HCT116 (cell line): ENCODE results near the gene EGF. TPM values are rescaled to one million over a fixed set of nuclear protein-coding genes. Genes with fewer than 3 reads are reported as not detected.

Experiments used
- ATAC-seq: fragments of 200-7000 bp; cut with Tn5 transposase; 2 replicates; pipeline ENCODE4 v1.9.1; 2020; ENCODE audit warnings: mild to moderate bottlenecking, moderate library complexity
- BruUV-seq: library from RNA; stranded (reverse); fragments of 400-500 nt; replicated peaks from 2 replicates; lab custom pipeline; 2021; lab: Mats Ljungman, UMichigan
- CTCF ChIA-PET: fragments of 300-600 bp; sonication (Branson Sonifier 250); formaldehyde crosslinking; loops from one replicate; lab custom pipeline; 2021; ENCODE audit warnings: antibody characterized with exemption; lab: Charles Lee
- POLR2A ChIA-PET: fragments of 300-600, 350-600 bp; sonication (Branson Sonifier 250); formaldehyde crosslinking; loops from one replicate; lab custom pipeline; 2021; ENCODE audit warnings: antibody characterized with exemption; lab: Charles Lee
- RAD21 ChIA-PET, 2 experiments: fragments of 300-600 bp; sonication (Branson Sonifier 250); formaldehyde crosslinking; loops; one replicate each; lab custom pipeline; 2023; ENCODE audit warnings: low total read pairs in 2 of 2; ENCODE audit not compliant: uncharacterized antibody in 2 of 2, unreplicated experiment in 2 of 2, low non-redundant PET in 1 of 2; lab: Charles Lee
- DNase-seq: peaks from one replicate; pipeline ENCODE4 v3.0.0-alpha.2; 2010; ENCODE audit warnings: low read depth, low spot score
- H2AFZ ChIP-seq: fragments of 200-600 bp; shearing (Covaris generic), sonication (generic); 2 replicates; pipeline ENCODE4 v1.6.1; 2017; ENCODE audit warnings: low read depth, mixed run types, mixed read lengths, antibody characterized with exemption, low read length; ENCODE audit not compliant: poor library complexity, severe bottlenecking
- H3K27ac ChIP-seq: 2 replicates; pipeline ENCODE4 v1.5.1; 2012; ENCODE audit warnings: low read depth, low read length
- H3K27me3 ChIP-seq: fragments of 200-600 bp; sonication (generic); 2 replicates; pipeline ENCODE4 v1.6.1; 2016; ENCODE audit warnings: mixed run types, low read length, mixed read lengths; ENCODE audit not compliant: insufficient read depth
- H3K36me3 ChIP-seq, 2 experiments: fragments of 200-500 bp in 1 of 2; fragments of 200-600 bp in 1 of 2; sonication (Bioruptor generic) in 1 of 2; sonication (generic) in 1 of 2; 2 replicates each; pipeline versions ENCODE4 v1.5.1 to v1.6.1; 2014 to 2016; ENCODE audit warnings: low read length in 2 of 2, inconsistent platforms in 1 of 2, mixed read lengths in 1 of 2, mixed run types in 1 of 2; ENCODE audit not compliant: insufficient read depth in 2 of 2, control insufficient read depth in 1 of 2
- H3K4me1 ChIP-seq, 2 experiments: fragments of 200-600 bp in 1 of 2; sonication (generic) in 1 of 2; 2 replicates each; pipeline versions ENCODE4 v1.5.1 to v1.6.1; 2012 to 2017; ENCODE audit warnings: low read length in 2 of 2, inconsistent platforms in 1 of 2, mild to moderate bottlenecking in 1 of 2, mixed read lengths in 1 of 2, mixed run types in 1 of 2, moderate library complexity in 1 of 2; ENCODE audit not compliant: insufficient read depth in 2 of 2, control insufficient read depth in 1 of 2
- H3K4me2 ChIP-seq: fragments of 200-600 bp; sonication (generic); 2 replicates; pipeline ENCODE4 v1.6.1; 2017; ENCODE audit warnings: mixed run types, low read length, mixed read lengths
- H3K4me3 ChIP-seq, 2 experiments: fragments of 200-600 bp in 1 of 2; sonication (generic) in 1 of 2; replicated peaks in 1 of 2; 2 replicates each; pipeline ENCODE4 v1.5.1; 2011 to 2016; ENCODE audit warnings: low read length in 2 of 2, control low read depth in 1 of 2, low read depth in 1 of 2, mild to moderate bottlenecking in 1 of 2, mixed read lengths in 1 of 2, mixed run types in 1 of 2
- H3K79me2 ChIP-seq: fragments of 200-600 bp; sonication (generic); 2 replicates; pipeline ENCODE4 v1.6.1; 2017; ENCODE audit warnings: mild to moderate bottlenecking, mixed run types, low read length, moderate library complexity, mixed read lengths; ENCODE audit not compliant: insufficient read depth
- H3K9ac ChIP-seq: fragments of 200-600 bp; sonication (generic); 2 replicates; pipeline ENCODE4 v1.6.1; 2016; ENCODE audit warnings: low read length, mixed read lengths
- H3K9me2 ChIP-seq: fragments of 200-600 bp; sonication (generic), shearing (Covaris generic); 2 replicates; pipeline ENCODE4 v1.6.1; 2017; ENCODE audit warnings: mixed run types, mild to moderate bottlenecking, moderate library complexity; ENCODE audit not compliant: insufficient read depth
- H3K9me3 ChIP-seq, 2 experiments: fragments of 200-500 bp in 1 of 2; fragments of 200-600 bp in 1 of 2; sonication (Bioruptor generic) in 1 of 2; sonication (generic) in 1 of 2; 2 replicates each; pipeline ENCODE4 v1.6.1; 2014 to 2017; ENCODE audit warnings: low read length in 2 of 2, mixed read lengths in 2 of 2, inconsistent platforms in 1 of 2, low read depth in 1 of 2, mild to moderate bottlenecking in 1 of 2, mixed run types in 1 of 2, moderate library complexity in 1 of 2; ENCODE audit not compliant: control insufficient read depth in 1 of 2, insufficient read depth in 1 of 2
- H4K20me1 ChIP-seq: fragments of 200-600 bp; sonication (generic), shearing (Covaris generic); 2 replicates; pipeline ENCODE4 v1.6.1; 2017; ENCODE audit warnings: mixed run types, mild to moderate bottlenecking, moderate library complexity; ENCODE audit not compliant: insufficient read depth
- CBX3 ChIP-seq: IDR thresholded peaks from 2 replicates; pipeline ENCODE4 v1.6.1; 2012; ENCODE audit warnings: low read depth
- EGR1 ChIP-seq: IDR thresholded peaks from 2 replicates; pipeline ENCODE4 v1.6.1; 2012; ENCODE audit warnings: low read depth
- FOSL1 ChIP-seq: IDR thresholded peaks from 2 replicates; pipeline ENCODE4 v1.6.1; 2012; ENCODE audit warnings: low read depth
- JUND ChIP-seq: IDR thresholded peaks from 2 replicates; pipeline ENCODE4 v1.6.1; 2012
- POLR2A ChIP-seq: IDR thresholded peaks from 2 replicates; pipeline ENCODE4 v1.7.0; 2011; ENCODE audit warnings: borderline replicate concordance; ENCODE audit not compliant: insufficient read depth, insufficient read length; ENCODE audit errors: extremely low read depth
- POLR2AphosphoS5 ChIP-seq: IDR thresholded peaks from 2 replicates; pipeline ENCODE4 v1.6.1; 2011; ENCODE audit warnings: mild to moderate bottlenecking, low read depth, low read length, moderate library complexity
- RAD21 ChIP-seq: IDR thresholded peaks from 2 replicates; pipeline ENCODE4 v1.6.1; 2012; ENCODE audit warnings: low read depth, mild to moderate bottlenecking
- SIN3A ChIP-seq: IDR thresholded peaks from 2 replicates; pipeline ENCODE4 v1.6.1; 2012; ENCODE audit warnings: low read depth
- SP1 ChIP-seq: IDR thresholded peaks from 2 replicates; pipeline ENCODE4 v1.6.1; 2012; ENCODE audit warnings: low read depth
- SRF ChIP-seq: IDR thresholded peaks from 2 replicates; pipeline ENCODE4 v1.6.1; 2012; ENCODE audit warnings: low read depth
- ZNF274 ChIP-seq: fragments of 200-500 bp; sonication (Bioruptor generic); IDR thresholded peaks from 2 replicates; pipeline ENCODE4 v1.6.1; 2014; ENCODE audit warnings: mild to moderate bottlenecking, low read depth, low read length, inconsistent platforms
- intact Hi-C: fragments of 100-400 bp; cut with micrococcal nuclease; formaldehyde crosslinking; loops from 2 replicates; pipeline ENCODE4 v1.10.0; 2022
- total RNA-seq: library from RNA; stranded (reverse); gene quantifications from one replicate; pipeline ENCODE4 v1.2.1, GENCODE V29; 2021; ENCODE audit not compliant: unreplicated experiment
- TF ChIP-seq, protein P1 (sequence below): IDR thresholded peaks from 2 replicates; pipeline ENCODE4 v1.6.1; 2011; ENCODE audit warnings: mild to moderate bottlenecking, low read length, moderate library complexity; ENCODE audit not compliant: insufficient replicate concordance; ENCODE audit errors: extremely low read depth
- TF ChIP-seq, protein P2 (sequence below), 3 experiments: fragments of 200-600 bp in 1 of 3; sonication (generic) in 1 of 3; IDR thresholded peaks in 2 of 3; conservative IDR thresholded peaks in 1 of 3; 2 replicates each; pipeline ENCODE4 v1.5.1; 2012 to 2017; ENCODE audit warnings: low read depth in 2 of 3, low read length in 2 of 3, antibody characterized with exemption in 1 of 3, borderline replicate concordance in 1 of 3, control low read depth in 1 of 3, mild to moderate bottlenecking in 1 of 3, mixed read lengths in 1 of 3, mixed run types in 1 of 3, moderate library complexity in 1 of 3; ENCODE audit not compliant: insufficient read depth in 1 of 3
- TF ChIP-seq, protein P3 (sequence below): IDR thresholded peaks from 2 replicates; pipeline ENCODE4 v1.6.1; 2012

The EGF gene
- total RNA-seq, 1 experiment from 2014 or later: 0.57 TPM

DNA sequence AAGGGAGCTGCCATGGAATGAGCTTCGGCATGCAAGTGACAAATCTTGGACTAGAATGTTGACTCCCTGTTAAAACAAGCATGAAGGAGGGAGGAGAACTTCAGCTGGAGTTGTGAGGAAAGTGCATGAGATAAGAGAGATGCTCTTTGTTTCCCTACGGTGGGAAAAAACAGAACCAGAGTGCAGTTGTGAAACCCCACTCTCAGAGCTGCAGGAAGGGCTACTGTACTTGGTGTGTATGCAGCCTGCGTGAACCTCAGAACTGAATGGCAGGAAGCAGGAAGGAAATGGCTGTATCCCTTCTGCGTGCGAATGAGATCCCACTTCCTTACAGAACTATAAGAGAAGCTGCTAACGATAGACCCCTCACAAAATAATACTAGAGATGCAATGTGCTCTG lies 57.2 kb downstream of the EGF start:
- ATAC-seq (no peak), DNase-seq (no peak)
- CTCF ChIA-PET: no interaction called here
- Histone ChIP-seq H3K9me3 (no peaks in the 10 kb centered on the region), H4K20me1 (no peaks in the 10 kb centered on the region), H3K4me1 (peaks cover 0 to 9% of the 10 kb centered on the region in 2 experiments; a peak in 1 of 4 replicates), H3K79me2 (no peaks in the 10 kb centered on the region), H3K4me3 (no peak overlapping the region), H3K27ac (no peak overlapping the region), H3K4me2 (no peak overlapping the region), H2AFZ (no peak overlapping the region), H3K9ac (no peak overlapping the region), H3K27me3 (no peaks in the 10 kb centered on the region), H3K36me3 (no peaks in the 10 kb centered on the region), H3K9me2 (no peaks in the 10 kb centered on the region)
- no peak for TF ChIP-seq RAD21
- TF ChIP-seq POLR2AphosphoS5: no peak
- TF ChIP-seq FOSL1: no peak
- TF ChIP-seq, protein P1, sequence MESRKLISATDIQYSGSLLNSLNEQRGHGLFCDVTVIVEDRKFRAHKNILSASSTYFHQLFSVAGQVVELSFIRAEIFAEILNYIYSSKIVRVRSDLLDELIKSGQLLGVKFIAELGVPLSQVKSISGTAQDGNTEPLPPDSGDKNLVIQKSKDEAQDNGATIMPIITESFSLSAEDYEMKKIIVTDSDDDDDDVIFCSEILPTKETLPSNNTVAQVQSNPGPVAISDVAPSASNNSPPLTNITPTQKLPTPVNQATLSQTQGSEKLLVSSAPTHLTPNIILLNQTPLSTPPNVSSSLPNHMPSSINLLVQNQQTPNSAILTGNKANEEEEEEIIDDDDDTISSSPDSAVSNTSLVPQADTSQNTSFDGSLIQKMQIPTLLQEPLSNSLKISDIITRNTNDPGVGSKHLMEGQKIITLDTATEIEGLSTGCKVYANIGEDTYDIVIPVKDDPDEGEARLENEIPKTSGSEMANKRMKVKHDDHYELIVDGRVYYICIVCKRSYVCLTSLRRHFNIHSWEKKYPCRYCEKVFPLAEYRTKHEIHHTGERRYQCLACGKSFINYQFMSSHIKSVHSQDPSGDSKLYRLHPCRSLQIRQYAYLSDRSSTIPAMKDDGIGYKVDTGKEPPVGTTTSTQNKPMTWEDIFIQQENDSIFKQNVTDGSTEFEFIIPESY: no peak
- RAD21 ChIA-PET: no interaction called here
- intact Hi-C loops: no loop called here
- BruUV-seq: no TSS peak
- POLR2A ChIA-PET: no interaction called here

DNA sequence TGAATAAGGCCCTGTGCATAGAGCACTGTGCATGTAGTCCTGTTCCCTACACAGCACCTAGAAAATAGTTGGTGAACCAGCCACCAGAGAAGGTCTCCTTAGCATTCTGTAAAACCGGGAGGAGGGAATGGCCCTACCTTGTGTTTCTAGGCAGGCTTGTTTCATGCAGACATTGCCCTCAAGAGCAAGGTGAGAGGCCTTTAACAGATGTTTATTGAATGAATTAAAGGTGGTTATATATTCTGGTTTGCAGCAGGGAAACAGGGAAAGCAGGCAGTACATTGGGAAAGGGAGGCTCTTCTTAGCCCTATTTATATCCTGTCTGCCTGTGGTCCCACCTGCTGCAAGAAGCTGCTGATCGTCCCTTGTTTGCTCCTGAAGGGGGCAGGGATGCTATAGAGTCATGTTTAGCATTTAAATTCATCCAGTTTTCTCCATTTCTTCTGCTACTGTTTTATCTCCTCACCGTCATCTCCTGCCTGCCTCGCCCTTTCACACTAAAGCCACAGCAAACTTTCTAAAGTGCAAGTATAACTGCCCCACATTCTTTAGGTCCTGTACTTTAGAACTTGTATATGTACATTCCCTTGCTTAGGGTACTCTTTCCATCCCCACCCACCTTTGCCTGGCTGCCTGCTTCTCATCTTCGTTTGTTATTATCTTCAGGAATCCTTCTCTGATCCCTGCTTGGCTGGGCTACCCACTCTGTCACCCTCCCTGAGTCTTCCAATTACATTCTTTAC lies 60.3 kb downstream of the EGF start:
- Histone ChIP-seq H3K36me3 (no peaks in the 10 kb centered on the region), H3K27me3 (no peaks in the 10 kb centered on the region), H3K9me3 (no peaks in the 10 kb centered on the region), H3K4me1 (peaks cover 0 to 4% of the 10 kb centered on the region in 2 experiments; a peak in 1 of 4 replicates), H3K9me2 (no peaks in the 10 kb centered on the region), H4K20me1 (no peaks in the 10 kb centered on the region), H3K79me2 (no peaks in the 10 kb centered on the region), H3K9ac (no peak overlapping the region), H3K4me2 (no peak overlapping the region), H3K4me3 (no peak overlapping the region), H2AFZ (no peak overlapping the region), H3K27ac (no peak overlapping the region)
- no TSS peak for BruUV-seq
- ATAC-seq (no peak), DNase-seq (no peak)
- CTCF ChIA-PET: no interaction called here
- RAD21 ChIA-PET: no interaction called here
- POLR2A ChIA-PET: no interaction called here
- intact Hi-C loops: no loop called here
- no peak for TF ChIP-seq SRF
- TF ChIP-seq, protein P2, sequence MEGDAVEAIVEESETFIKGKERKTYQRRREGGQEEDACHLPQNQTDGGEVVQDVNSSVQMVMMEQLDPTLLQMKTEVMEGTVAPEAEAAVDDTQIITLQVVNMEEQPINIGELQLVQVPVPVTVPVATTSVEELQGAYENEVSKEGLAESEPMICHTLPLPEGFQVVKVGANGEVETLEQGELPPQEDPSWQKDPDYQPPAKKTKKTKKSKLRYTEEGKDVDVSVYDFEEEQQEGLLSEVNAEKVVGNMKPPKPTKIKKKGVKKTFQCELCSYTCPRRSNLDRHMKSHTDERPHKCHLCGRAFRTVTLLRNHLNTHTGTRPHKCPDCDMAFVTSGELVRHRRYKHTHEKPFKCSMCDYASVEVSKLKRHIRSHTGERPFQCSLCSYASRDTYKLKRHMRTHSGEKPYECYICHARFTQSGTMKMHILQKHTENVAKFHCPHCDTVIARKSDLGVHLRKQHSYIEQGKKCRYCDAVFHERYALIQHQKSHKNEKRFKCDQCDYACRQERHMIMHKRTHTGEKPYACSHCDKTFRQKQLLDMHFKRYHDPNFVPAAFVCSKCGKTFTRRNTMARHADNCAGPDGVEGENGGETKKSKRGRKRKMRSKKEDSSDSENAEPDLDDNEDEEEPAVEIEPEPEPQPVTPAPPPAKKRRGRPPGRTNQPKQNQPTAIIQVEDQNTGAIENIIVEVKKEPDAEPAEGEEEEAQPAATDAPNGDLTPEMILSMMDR (IDR thresholded peaks at IDR 0.05 in 2 of 3, conservative IDR thresholded peaks at IDR 0.05 in 1 of 3; ENCODE audit: borderline replicate concordance in 1 of 3, insufficient read depth in 1 of 3, low read depth in 2 of 3, low read length in 2 of 3): no peak
- no peak for TF ChIP-seq EGR1
- TF ChIP-seq JUND: no peak
- no peak for TF ChIP-seq SP1
- no peak for TF ChIP-seq ZNF274
- TF ChIP-seq, protein P1: no peak
- no peak for TF ChIP-seq CBX3
- TF ChIP-seq SIN3A: no peak
- TF ChIP-seq POLR2A: no peak
- TF ChIP-seq, protein P3, sequence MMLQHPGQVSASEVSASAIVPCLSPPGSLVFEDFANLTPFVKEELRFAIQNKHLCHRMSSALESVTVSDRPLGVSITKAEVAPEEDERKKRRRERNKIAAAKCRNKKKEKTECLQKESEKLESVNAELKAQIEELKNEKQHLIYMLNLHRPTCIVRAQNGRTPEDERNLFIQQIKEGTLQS: no peak
